Lung (tissue), 12 donors: ENCODE measurements around the gene CACNA1I. TPM values are rescaled to one million over a fixed set of nuclear protein-coding genes. Genes with fewer than 3 reads are reported as not detected.

Experiments
- ATAC-seq: fragments of 200-7000 bp; cut with Tn5 transposase; one replicate; pipeline ENCODE4 v1.9.1; 2020; ENCODE audit warnings: moderate number of reproducible peaks; ENCODE audit not compliant: insufficient read depth, low FRiP score
- DNase-seq, 3 donors: peaks; one replicate each; pipeline ENCODE4 v3.0.0-alpha.2; 2013 to 2017
- H3K27ac ChIP-seq, 2 donors: one replicate each; pipeline ENCODE4 v1.5.1; 2013; ENCODE audit warnings: mild to moderate bottlenecking in 2 of 2, moderate library complexity in 2 of 2, control low read depth in 1 of 2, inconsistent platforms in 1 of 2, low read depth in 1 of 2, low read length in 1 of 2
- H3K27me3 ChIP-seq, 3 donors: one replicate each; pipeline ENCODE4 v1.5.1; 2013; ENCODE audit warnings: low read length in 2 of 3; ENCODE audit not compliant: control insufficient read depth in 3 of 3, insufficient read depth in 3 of 3
- H3K36me3 ChIP-seq, 4 donors: one replicate each; pipeline ENCODE4 v1.5.1; 2013; ENCODE audit warnings: low read length in 4 of 4, mild to moderate bottlenecking in 1 of 4, moderate library complexity in 1 of 4; ENCODE audit not compliant: control insufficient read depth in 4 of 4, insufficient read depth in 4 of 4
- H3K4me1 ChIP-seq, 5 donors: one replicate each; pipeline ENCODE4 v1.5.1; 2013; ENCODE audit warnings: low read length in 5 of 5, mild to moderate bottlenecking in 2 of 5, moderate library complexity in 1 of 5; ENCODE audit not compliant: control insufficient read depth in 5 of 5, insufficient read depth in 5 of 5
- H3K4me3 ChIP-seq: one replicate; pipeline ENCODE4 v1.5.1; 2013; ENCODE audit warnings: mild to moderate bottlenecking, control low read depth, moderate library complexity
- H3K9ac ChIP-seq, 2 donors: one replicate each; pipeline ENCODE4 v1.5.1; 2013; ENCODE audit warnings: low read length in 2 of 2, control low read depth in 1 of 2; ENCODE audit not compliant: insufficient read depth in 1 of 2
- H3K9me3 ChIP-seq, 4 donors: one replicate each; pipeline ENCODE4 v1.5.1; 2013; ENCODE audit warnings: low read length in 3 of 4, mild to moderate bottlenecking in 1 of 4, moderate library complexity in 1 of 4; ENCODE audit not compliant: control insufficient read depth in 4 of 4, insufficient read depth in 3 of 4
- CTCF ChIP-seq: IDR thresholded peaks from 2 replicates; pipeline ENCODE4 v1.5.1; 2012; ENCODE audit warnings: mild to moderate bottlenecking; ENCODE audit errors: control extremely low read depth, extremely low read depth
- WGBS, 2 donors: extraction: QIAGEN DNeasy Blood & Tissue Kit; methylation state at CpG; one replicate each; pipeline ENCODE4 v1.1.7; 2013; 5-methylcytosine and 5-hydroxymethylcytosine counted together
- polyA plus RNA-seq, 2 donors: library from polyadenylated mRNA; stranded (reverse); fragments of 200-250 nt; gene quantifications; one replicate each; pipeline ENCODE4 v1.2.1, GENCODE V29; 2013
- total RNA-seq, 2 donors: library from RNA; depleted of rRNA in 1 of 2; stranded (reverse); fragments of >200 nt in 1 of 2; gene quantifications; one replicate each; pipeline ENCODE4 v1.2.1, GENCODE V29; 2014 to 2021
- donor health status: control.
- donor health status: control.
- donor health status: Bipolar disorder and iron deficiency.
- donor health status: healthy.
- donor health status: DM: yes; HTN: yes; CAD: no.

The CACNA1I gene
- total and polyA plus RNA-seq, 4 donors, result 0.07 to 0.22 (median 0.16) TPM

GRCh38 chr22:39601180-39601535 is 30.6 kb downstream of the CACNA1I start:
- DNase-seq (no peak), ATAC-seq (no peak)
- Histone ChIP-seq H3K9me3 (no peaks in the 10 kb centered on the region), H3K4me3 (no peak overlapping the region), H3K9ac (no peak overlapping the region), H3K36me3 (no peaks in the 10 kb centered on the region), H3K27me3 (peaks cover 3 to 27% (median 7%) of the 10 kb centered on the region in 3 donors), H3K4me1 (no peaks in the 10 kb centered on the region), H3K27ac (no peak overlapping the region)
- TF ChIP-seq CTCF, result no peak
- 56 to 75% methylated on average over 9 of the region's 9 CpGs for WGBS, 2 donors

GRCh38 chr22:39603345-39603744 is 32.8 kb downstream of the CACNA1I start:
- peaks cover 0 to 10% (median 3%) of the 10 kb centered on the region in 3 donors for H3K27me3 ChIP-seq
- H3K27ac ChIP-seq, result no peak overlapping the region
- no peak for TF ChIP-seq CTCF
- no peak overlapping the region for H3K4me3 ChIP-seq
- no peak for ATAC-seq
- no peaks in the 10 kb centered on the region for H3K4me1 ChIP-seq
- WGBS, 2 donors, result 82 to 86% methylated on average over 3 of the region's 3 CpGs
- no peaks in the 10 kb centered on the region for H3K9me3 ChIP-seq
- H3K36me3 ChIP-seq, result no peaks in the 10 kb centered on the region
- H3K9ac ChIP-seq, result no peak overlapping the region
- no peak for DNase-seq

- ATAC-seq, result no peak
- no peak for DNase-seq
- Histone ChIP-seq H3K4me3 (no peak overlapping the region), H3K9ac (no peak overlapping the region), H3K9me3 (peaks cover 0 to 16% (median 0%) of the 10 kb centered on the region in 4 donors), H3K4me1 (no peaks in the 10 kb centered on the region), H3K27ac (no peak overlapping the region), H3K36me3 (no peaks in the 10 kb centered on the region), H3K27me3 (peaks cover 0 to 16% (median 3%) of the 10 kb centered on the region in 3 donors)
- no peak for TF ChIP-seq CTCF
- 60 to 69% methylated on average over 8 of the region's 8 CpGs for WGBS, 2 donors
Measured at GRCh38 chr22:39610246-39610645, 39.7 kb downstream of the CACNA1I start.

GRCh38 chr22:39610766-39611165 is 40.2 kb downstream of the CACNA1I start:
- 76 to 86% methylated on average over 7 of the region's 7 CpGs for WGBS, 2 donors
- Histone ChIP-seq H3K4me3 (no peak overlapping the region), H3K27me3 (peaks cover 0 to 18% (median 3%) of the 10 kb centered on the region in 3 donors), H3K9ac (no peak overlapping the region), H3K4me1 (no peaks in the 10 kb centered on the region), H3K36me3 (no peaks in the 10 kb centered on the region), H3K27ac (no peak overlapping the region), H3K9me3 (peaks cover 0 to 16% (median 0%) of the 10 kb centered on the region in 4 donors)
- ATAC-seq (no peak), DNase-seq (no peak)
- no peak for TF ChIP-seq CTCF
